Retina (tissue), 1 donor: ENCODE data around the gene CDK5R2.
"Not testable (repeated sequence)": the region's sequence is repeated elsewhere in the genome, so short reads cannot be mapped to it uniquely, and the experiment has no call there.

ENCODE experiments used
- DNase-seq: peaks from one replicate; pipeline ENCODE4 v3.0.0-alpha.2; 2016

Gene CDK5R2

DNA sequence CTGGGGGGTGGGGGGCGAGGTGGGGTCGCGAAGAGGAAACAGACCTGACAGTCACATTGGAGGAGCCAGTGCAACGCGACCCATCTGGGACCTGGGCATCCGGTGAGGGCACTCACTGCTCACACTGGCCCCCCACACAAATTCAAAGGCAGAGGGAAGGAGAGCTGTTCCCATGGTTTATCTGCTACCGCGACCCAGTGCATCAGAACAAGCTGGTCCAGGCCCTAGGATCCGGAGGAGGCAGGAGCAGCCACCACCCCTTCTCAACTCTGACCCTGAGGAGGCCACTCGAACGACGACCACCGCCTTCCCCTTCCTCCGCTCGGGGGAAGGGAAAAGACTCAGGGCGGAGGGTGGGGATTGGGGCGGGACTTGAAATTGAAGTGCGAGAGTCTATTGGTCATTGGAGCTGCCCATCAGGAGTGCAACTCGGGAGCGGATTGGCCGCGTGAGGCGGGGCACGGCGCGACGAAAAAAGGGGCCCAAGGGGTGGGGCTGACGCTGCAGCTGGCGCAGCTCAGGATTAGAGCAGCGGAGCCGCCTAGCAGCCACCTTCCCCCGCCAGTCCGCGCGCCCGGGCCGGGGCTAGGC lies at the start of gene CDK5R2:
Gene CDK5R2 (plus strand): TSS at position 526 of the 591 bp plus-strand sequence. CDS start 155 bp downstream, outside the sequence.
- peak; percentile 97 for DNase-seq

DNA sequence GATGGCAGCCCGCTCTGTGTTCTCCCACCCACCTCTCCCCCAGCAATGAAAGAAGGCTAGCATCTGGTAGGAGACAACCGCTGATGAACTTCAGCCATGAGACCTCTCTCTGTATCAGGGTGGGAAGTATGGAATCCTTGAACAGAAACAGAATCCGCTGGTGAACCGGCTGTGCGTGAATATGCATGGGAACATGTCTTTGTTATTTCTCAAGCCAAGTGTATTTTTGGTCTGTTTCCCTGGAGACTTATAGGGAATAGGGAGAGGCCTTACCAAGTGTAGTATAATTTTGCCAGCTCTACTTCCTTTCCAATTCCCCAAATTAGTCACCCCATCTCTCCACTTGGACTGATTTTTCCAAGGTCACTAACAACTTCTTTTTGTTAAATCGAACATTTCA lies 48.7 kb upstream of the CDK5R2 start:
- no peak for DNase-seq

DNA sequence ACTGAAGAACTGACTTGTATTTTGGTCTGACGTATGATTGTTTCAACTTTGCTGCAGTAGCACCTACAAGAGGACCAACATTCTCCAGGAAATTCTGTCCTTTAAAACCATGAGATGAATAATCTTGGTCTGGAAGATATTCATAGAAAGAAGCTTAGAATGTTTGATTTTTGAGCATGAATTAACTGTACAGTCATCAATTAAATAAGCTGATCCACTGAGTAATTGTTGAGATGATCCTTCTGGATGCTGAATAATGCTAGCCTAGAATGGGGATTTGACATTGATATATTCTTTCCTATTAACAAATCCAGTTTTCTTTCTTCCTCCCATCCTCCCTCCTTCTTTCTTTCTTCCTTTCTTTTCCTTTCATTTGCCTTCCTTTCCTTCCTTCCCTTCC lies 39.0 kb upstream of the CDK5R2 start:
- no peak for DNase-seq

DNA sequence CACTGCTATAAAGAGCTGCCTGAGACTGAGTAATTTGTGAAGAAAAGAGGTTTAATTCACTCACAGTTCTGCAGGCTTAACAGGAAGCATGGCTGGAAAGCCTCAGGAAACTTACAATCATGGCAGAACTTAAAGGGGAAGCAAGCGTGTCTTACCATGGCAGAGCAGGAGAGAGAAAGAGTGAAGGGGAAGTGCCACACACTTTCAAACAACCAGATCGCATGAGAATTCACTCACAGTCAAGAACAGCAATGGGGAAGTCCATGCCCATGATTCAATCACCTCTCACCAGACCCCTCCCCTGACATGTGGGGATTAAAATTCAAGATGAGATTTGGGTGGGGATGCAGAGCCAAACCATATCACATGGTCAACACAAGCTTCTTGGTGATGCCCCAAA lies 34.7 kb upstream of the CDK5R2 start:
- no peak for DNase-seq

DNA sequence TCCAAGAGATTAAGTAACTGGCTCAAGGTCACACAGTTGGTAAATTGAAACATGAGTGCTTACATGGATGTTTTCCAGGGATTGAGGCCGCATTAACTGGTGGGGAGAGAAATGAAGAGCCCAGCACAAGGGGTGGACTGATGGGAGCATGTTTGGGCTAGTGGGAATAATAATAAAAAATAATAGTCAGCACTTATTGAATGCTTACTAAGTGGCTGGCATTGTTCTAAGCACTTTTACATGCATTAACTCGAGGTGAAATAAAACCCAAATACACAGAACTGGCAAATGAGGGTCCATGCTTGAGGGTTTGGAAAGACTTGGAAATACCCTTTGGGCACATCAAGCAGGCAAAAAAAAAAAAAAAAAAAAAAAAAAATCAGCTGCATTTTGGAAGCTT lies 34.0 kb upstream of the CDK5R2 start:
- DNase-seq = no peak

DNA sequence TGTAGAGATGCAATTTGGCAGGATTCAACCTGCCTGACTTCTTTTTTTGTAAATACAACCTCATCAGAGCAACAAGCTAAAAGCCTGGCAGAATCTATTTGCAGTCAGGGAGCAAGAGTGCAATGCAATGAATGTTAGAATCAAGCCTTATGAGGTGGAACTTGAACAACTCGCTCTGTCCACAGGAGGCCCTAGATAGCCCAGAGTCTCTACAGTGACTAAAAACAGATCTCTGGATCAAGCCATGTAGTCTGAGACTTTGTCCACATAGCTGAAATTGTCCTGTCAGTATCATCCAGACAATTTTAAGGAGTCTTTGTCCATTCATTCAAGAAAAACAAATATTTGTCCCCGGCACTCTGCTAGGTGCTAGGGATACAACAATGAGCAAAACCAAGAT lies 32.0 kb upstream of the CDK5R2 start:
- no peak for DNase-seq

DNA sequence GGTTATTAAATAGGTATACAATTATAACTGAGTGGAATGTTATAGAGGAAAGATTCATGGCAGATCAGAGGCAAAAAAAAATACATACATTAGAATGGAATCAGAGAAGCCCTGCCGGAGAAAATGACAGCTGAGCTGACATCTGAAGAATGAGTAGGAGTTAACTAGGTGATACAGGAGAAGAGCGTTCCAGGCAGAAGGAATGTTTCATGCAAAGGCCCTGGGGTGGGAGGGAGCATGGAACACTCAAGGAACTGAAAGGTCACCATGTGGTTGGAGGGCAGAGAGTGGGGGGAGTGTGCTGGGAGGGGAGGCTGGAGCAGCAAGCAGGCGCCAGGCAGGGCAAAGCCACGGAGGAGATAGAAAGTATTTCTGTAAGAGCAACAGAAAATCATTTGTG lies 31.6 kb upstream of the CDK5R2 start:
- DNase-seq = no peak

DNA sequence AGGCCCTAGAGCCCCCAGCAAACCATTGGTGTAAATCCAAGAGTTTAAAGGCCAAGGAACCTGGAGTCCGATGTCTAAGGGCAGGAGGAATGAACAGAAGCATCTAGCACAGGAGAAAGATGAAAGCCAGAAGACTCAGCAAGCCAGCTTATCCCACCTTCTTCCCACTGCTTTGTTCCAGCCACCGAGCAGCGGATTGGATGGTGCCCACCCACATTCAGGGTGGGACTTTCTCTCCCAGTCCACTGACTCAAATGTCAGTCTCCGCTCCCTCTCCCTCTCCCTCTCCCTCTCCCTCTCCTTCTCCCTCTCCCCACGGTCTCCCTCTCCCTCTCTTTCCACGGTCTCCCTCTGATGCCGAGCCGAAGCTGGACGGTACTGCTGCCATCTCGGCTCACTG lies 29.0 kb upstream of the CDK5R2 start:
- DNase-seq = not testable (repeated sequence)

DNA sequence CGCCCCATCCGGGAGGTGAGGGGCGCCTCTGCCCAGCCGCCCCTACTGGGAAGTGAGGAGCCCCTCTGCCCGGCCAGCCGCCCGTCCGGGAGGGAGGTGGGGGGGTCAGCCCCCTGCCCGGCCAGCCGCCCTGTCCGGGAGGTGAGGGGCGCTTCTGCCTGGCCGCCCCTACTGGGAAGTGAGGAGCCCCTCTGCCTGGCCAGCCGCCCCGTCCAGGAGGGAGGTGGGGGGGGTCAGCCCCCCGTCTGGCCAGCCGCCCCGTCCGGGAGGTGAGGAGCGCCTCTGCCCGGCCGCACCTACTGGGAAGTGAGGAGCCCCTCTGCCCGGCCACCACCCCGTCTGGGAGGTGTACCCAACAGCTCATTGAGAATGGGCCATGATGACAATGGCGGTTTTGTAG lies 27.7 kb upstream of the CDK5R2 start:
- not testable (repeated sequence) for DNase-seq

DNA sequence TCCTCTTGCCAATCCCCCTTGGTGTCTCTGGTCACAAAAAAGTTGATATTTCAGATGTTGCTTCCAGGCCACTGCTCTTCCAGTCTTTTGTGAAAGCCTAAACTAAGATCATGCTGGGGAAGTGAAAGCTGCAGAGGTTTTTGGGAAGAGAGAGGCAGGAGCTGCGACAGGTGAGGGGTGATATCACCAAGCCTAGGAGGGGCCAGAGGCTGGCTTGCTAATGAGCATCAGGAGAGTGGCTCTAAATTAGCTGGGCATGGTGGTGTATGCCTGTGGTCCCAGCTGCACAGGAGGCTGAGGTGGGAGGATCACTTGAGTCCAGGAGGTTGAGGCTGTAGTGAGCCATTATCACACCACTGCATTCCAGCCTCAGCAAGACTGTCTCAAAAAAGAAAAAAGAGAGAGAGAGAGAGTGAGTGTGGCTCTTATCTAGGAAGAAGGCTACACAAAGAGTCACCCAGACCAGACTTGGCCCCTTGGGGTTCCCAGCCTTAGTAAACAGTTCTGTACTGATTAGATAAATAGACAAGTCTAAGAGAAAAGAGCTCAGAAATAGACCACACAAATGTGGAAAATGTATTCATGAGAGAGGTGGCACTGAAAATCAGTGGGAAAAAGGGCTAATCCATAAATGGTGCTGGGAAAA lies 14.6 kb upstream of the CDK5R2 start:
- DNase-seq = no peak

DNA sequence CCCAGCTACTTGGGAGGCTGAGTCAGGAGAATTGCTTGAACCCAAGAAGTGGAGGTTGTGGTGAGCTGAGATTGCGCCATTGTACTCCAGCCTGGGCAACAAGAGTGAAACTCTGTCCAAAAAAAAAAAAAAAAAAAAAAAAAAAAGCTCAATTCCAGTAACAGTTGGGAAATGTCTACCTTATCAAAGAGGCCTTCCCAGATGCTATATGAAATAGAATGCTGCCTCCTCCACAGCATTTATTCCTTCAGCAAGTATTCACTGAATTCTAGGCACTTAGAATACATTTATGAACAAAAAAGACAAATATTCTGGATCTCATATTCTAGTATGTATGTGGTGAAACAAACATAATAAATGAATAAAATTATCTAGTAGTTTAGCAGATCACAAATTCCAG lies 12.8 kb upstream of the CDK5R2 start:
- no peak for DNase-seq

DNA sequence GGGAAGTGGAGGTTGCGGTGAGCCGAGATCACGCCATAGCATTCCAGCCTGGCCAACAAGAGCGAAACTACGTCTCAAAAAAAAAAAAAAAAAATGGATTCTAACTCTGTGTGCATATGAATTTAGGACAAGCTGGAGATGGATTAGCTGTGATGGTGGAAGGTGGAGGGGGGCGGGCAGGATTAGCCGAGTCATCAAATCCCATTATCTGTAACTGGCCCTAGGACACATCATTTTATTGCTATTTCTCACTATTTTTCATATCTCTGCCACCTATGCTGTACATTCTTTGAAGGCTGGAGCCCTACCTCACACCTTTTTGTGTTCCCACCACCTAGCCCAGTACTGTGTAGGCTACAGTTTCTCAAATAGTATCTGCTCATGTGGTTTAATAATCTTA lies 7.3 kb upstream of the CDK5R2 start:
- DNase-seq = no peak

DNA sequence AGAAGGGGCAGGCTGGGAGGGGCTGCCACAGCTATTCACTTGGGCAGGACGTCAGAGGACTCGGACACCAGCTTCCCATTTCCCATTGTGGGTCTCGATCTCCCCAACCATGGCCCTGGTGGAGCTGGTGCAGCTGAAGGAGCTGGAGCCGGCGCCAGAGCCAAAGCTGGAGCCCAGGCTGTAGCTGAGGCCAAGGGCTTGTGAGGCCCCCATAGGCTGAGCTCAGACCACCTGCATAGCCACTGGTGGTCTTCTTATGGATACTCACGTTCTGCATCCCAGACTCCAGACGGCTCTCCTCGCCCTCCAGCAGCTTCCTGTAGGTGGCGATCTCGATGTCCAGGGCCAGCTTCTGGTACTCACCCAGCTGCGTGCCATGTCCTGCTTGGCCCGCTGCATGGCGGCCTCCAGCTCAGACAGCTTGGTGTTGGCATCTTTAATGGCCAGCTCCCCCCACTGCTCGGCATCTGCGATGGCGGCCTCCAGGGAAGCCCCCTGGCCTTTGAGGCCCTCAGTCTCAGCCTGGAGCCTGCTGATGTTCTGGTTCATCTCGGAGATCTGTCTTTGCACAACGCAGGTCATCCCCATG lies 6.0 kb upstream of the CDK5R2 start:
- no peak for DNase-seq

DNA sequence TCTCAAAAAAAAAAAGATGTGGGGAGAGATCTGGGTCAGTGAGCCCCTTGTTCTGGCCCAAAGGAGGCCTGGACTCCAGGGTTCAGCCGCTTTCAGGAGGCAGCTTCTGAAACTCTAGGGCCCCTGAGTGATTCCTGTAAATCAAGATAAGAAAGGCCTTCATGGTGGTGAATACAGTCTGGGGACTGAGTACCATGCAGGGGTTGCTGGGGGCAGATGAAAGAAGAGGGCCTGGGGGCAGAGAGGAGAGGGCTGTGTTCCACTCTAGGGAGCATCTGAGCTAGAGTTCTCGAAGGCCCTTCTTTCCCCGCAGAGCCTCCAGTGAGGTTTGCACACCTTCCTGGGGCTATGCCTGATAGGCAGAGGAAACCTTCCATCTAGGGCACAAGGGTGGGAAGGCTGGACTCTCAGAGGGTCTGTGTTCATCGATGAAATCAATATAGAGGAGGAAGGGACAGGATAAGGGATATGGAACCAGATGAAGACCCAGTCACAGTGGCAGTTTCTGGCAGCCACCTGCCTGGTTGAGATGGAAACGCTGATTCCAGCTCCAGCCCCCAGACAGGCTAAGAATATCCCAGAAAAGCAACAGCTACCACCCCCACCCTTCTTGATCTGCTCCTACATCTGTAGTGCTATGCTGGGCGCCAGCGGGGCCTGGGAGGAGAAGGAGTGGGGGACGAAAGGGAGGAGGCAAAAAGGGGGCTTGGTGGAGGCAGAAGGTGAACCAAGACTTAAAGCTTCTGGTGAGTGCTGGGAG lies 4.7 kb upstream of the CDK5R2 start:
- DNase-seq = no peak

DNA sequence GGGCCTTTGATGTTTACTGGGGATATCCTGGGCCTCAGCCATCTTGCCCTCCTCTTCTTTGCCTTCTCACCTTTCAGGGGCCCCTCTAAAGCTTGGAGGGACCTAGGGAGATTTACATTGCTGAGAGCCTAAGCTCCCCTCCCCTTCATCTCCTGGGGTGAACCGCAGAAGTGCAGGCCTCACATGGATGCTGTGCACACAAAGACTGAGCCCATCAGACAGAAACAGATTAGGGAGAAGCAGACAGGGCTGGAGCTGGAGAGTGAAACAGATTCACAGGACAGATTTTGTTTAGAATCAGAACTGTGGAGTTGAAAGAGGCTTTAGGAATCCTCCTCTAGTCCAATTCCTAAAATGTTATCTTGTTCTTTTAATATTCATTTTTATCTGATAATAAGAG lies 3.4 kb upstream of the CDK5R2 start:
- DNase-seq = no peak

DNA sequence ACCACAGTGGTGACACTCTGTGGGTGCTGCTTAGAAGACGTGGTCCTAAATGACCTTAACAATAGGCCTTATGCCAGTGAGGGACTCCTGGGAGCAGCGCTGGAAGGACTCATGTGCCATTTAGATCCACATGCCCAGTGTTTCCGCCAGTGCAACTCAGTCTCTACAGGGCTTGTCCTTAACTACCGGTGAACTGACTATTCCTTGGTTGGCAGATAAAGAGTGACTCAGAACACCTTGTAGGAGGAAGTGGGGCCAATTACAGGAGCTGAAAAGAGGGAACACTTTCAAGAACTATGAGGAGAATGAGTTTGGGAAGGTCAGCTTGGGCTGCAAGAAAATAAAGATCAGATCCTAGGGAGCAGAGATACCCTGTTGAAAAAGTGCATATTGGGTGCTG lies 1.8 kb upstream of the CDK5R2 start:
- DNase-seq = no peak

DNA sequence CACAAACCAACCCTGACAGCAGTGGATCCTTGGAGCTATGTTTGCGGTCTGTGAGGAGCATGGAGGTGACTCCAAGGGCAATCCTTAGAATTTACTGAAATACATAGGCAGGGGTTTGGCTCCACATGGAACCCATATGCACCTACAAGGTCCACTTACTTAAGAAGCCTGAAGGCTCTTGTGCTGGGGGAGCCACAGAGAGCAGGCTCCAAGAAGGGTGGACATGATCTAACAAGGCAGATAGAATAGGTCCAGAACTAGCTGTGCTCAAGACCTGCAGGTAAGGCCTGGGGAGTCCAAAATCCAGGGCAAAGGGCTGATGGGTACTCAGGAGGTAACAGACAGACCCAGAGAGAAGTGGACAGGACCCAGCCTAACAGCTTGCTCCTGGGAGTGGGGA lies 1.2 kb upstream of the CDK5R2 start:
- no peak for DNase-seq

DNA sequence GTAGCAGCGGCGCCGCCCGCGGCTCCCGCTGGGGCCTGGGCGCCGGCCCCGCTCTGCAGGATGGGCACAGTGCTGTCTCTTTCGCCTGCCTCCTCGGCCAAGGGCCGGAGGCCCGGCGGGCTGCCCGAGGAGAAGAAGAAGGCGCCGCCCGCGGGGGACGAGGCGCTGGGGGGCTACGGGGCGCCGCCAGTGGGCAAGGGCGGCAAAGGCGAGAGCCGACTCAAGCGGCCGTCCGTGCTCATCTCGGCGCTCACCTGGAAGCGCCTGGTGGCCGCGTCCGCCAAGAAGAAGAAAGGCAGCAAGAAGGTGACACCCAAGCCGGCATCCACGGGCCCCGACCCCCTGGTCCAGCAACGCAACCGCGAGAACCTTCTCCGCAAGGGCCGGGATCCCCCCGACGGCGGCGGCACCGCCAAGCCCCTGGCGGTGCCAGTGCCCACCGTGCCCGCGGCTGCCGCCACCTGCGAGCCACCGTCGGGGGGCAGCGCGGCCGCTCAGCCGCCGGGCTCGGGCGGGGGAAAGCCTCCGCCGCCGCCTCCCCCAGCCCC lies 369 bp downstream of the CDK5R2 start:
- peak; percentile 70 for DNase-seq

DNA sequence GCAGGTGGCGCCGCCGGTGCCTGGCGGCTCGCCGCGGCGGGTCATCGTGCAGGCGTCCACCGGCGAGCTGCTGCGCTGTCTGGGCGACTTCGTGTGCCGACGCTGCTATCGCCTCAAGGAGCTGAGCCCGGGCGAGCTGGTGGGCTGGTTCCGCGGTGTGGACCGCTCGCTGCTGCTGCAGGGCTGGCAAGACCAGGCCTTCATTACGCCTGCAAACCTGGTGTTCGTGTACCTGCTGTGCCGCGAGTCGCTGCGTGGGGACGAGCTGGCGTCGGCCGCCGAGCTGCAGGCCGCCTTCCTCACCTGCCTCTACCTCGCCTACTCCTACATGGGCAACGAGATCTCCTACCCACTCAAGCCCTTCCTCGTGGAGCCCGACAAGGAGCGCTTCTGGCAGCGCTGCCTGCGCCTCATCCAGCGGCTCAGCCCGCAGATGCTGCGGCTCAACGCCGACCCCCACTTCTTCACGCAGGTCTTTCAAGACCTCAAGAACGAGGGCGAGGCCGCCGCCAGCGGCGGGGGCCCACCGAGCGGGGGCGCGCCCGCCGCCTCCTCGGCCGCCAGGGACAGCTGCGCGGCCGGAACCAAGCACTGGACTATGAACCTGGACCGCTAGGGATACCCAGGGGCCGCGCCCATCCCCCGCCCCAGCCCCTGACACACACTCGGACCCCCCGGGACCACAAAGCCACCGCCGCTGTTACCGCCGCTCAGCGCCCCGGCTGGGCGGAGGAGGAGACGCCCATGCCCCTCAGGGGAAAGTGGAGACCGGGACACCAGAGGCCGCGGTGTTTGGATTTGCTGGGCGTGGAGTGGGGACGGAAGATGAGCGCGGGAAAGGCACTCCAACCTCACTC lies 1.1 kb downstream of the CDK5R2 start:
- DNase-seq = peak; percentile 76

DNA sequence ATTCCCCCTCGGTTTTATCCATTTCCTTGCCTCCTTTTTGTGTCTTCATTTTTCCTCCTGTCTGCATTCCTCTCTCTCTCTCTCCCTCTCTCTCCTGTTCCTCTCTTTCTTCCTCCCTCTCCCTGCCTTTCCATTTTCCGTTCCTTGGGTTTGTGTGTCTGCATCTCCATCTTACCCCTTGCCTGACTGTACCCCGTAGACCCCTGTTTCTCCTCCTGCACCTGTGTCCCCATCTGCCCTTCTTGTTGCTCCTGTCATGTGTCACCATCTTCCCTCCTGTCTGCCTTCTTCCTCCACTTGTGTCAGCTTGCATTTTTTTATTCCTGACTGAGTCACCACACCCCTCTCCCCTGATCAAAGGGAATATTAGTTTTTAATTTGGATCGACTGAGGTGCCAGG lies 1.8 kb downstream of the CDK5R2 start:
- DNase-seq = peak; percentile 29

DNA sequence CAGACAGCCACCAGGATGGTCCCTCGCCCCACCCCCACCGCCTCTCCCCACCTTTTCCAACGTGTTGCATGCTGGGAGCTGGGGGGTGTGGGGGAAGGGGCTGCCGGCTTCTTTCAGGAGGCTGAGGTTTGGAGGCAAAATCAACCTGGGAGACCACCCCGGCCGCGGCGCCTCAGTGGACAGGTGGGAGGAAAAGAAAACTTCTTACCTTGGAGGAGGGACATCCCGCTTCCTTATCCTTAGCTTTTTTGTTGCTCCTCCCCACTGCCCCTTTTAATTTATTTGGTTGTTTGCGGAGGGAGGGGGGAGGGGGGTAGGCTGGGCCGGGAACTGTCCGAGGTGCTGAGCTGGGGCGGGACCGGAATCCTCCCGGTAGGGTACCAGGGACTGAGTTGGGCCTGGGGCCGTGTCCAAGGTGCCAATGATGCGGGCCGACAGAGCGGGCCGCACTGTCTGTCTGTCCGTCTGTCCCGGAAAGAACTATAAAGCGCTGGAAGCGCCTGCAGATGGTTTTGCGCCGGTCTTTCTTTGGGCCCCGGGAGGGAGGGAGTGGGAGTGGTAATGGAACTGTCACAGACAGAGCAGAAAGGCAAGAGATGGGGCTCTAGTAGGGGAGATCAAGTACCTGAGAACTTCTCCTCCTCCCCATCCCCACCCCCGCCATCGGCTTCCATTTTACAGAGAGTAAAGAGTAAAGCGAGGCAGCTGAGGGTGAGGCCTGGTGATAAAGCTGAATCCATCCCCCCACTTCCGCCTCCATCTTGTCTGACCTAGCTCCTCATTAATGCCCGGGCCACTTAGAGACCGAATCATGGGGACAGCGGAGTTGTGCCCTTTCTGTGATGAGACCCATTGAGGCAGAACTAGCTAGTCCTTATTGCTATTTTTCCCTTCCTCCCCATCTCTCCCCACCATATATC lies 2.4 kb downstream of the CDK5R2 start:
- peak; percentile 37 for DNase-seq
